ENCODE measurements around the gene ZNF343. TPM values are rescaled to one million over a fixed set of nuclear protein-coding genes. Genes with fewer than 3 reads are reported as not detected.

Gene ZNF343
- total and polyA plus RNA-seq, 2 of the 8 experiments (the other 6 are each of a cell fraction or from before 2014, with no cell fraction given), result 1.8 to 5.0 TPM

GRCh38 chr20:2462484-2462883 lies 46.2 kb downstream of the ZNF343 start (continued):
- TF ChIP-seq NRF1 (IDR thresholded peaks at IDR 0.05; ENCODE audit: low read depth, low read length) (no peak), CREB1 (IDR thresholded peaks at IDR 0.05) (no peak), SRF (IDR thresholded peaks at IDR 0.05; ENCODE audit: low read depth, low read length) (no peak), TCF12 (IDR thresholded peaks at IDR 0.05; ENCODE audit: low read depth, low read length) (no peak), SP4 (IDR thresholded peaks at IDR 0.05; ENCODE audit: low read length) (no peak), JUN (IDR thresholded peaks at IDR 0.05; ENCODE audit: low read depth, low read length) (no peak), KDM1A (IDR thresholded peaks at IDR 0.05; ENCODE audit: borderline replicate concordance, low read length) (no peak), HDAC6 (IDR thresholded peaks at IDR 0.05; ENCODE audit: low read depth, low read length) (no peak)

Data from H1 (cell line).